K562 (cell line): ENCODE measurements around the gene MMRN2.
"Not testable (repeated sequence)": the region's sequence is repeated elsewhere in the genome, so short reads cannot be mapped to it uniquely, and the experiment has no call there.

Experiments used
- CHD2 ChIP-seq: IDR thresholded peaks from 2 replicates; pipeline ENCODE4 v1.6.1; 2011; ENCODE audit warnings: low read depth, low read length
- CTBP1 ChIP-seq: fragments of 450-650 bp; IDR thresholded peaks from 2 replicates; pipeline ENCODE4 v1.6.1; 2016; ENCODE audit warnings: borderline replicate concordance
- HMBOX1 ChIP-seq: sonication (generic); IDR thresholded peaks from 2 replicates; pipeline ENCODE4 v1.6.1; 2016
- KLF16 ChIP-seq: IDR thresholded peaks from 2 replicates; pipeline ENCODE4 v1.6.1; 2016; ENCODE audit warnings: antibody characterized with exemption
- NCOA4 ChIP-seq: fragments of 450-650 bp; IDR thresholded peaks from 2 replicates; pipeline ENCODE4 v1.6.1; 2018; ENCODE audit warnings: mild to moderate bottlenecking; ENCODE audit not compliant: partially characterized antibody
- U2AF2 ChIP-seq: fragments of 200-400 bp; formaldehyde crosslinking; optimal IDR thresholded peaks from 2 replicates; pipeline ENCODE3; 2017; ENCODE audit warnings: low read depth, mild to moderate bottlenecking, low read length
- USF2 ChIP-seq: sonication (generic); formaldehyde crosslinking; IDR thresholded peaks from 2 replicates; pipeline ENCODE4 v1.5.0; 2020; ENCODE audit warnings: missing genetic modification reagents
- ZNF140 ChIP-seq: fragments of 250-450 bp; sonication (Bioruptor Pico); IDR thresholded peaks from 2 replicates; pipeline ENCODE4 v1.8.0; 2021; ENCODE audit warnings: moderate library complexity, mild to moderate bottlenecking, inconsistent platforms
- ZNF24 ChIP-seq: fragments of 450-650 bp; IDR thresholded peaks from 2 replicates; pipeline ENCODE4 v1.6.1; 2016

- TF ChIP-seq ZNF24; CHD2; ZNF140 (CRISPR knock-in tag); U2AF2; USF2 (CRISPR knock-in tag); HMBOX1; CTBP1; NCOA4; KLF16: not testable (repeated sequence)
Observed at GRCh38 chr10:86999802-87000403, 42.5 kb upstream of the MMRN2 start.
